ENCODE measurements around the gene EPAS1. TPM values are rescaled to one million over a fixed set of nuclear protein-coding genes. Genes with fewer than 3 reads are reported as not detected.

Gene EPAS1
- total RNA-seq, 6 donors from 2014 or later, result 440 to 1,878 (median 1,131) TPM

DNA sequence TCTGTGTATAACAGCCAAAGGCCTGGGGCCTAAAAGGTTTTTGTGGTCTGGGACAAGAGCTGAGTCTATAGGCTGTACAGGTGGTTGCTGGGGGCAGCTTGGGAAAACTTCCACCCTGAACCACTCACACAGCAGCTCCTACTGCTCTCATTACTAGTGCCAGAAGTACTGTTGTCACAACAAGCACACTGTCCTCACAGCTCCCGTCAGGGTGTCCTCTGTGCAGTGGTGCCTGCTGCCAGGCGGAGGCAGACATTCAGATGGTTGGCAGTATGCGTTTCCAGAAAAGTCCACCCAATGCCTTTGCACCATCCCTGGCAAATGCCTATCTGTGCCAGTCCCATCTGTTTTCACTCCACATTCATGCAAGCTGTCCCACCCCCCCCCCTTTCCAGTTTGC is 58.5 kb downstream of the EPAS1 start:
- 81 to 93% methylated on average over 2 to 3 of the region's 3 CpGs for WGBS, 2 donors
- no peak overlapping the region for H3K27ac ChIP-seq
- H3K4me1 ChIP-seq, result peaks cover 61 to 84% (median 68%) of the 10 kb centered on the region in 4 donors
- no peaks in the 10 kb centered on the region for H3K9me3 ChIP-seq
- DNase-seq (no peak), ATAC-seq (ENCODE audit: low FRiP score in 2 of 2) (no peak)
- peaks cover 37 to 97% (median 63%) of the 10 kb centered on the region in 4 donors for H3K36me3 ChIP-seq
- TF ChIP-seq POLR2A (IDR thresholded peaks at IDR 0.05) (no peak), EP300 (IDR thresholded peaks at IDR 0.05) (no peak), POLR2AphosphoS5 (IDR thresholded peaks at IDR 0.05) (no peak)
- TF ChIP-seq, protein P1, sequence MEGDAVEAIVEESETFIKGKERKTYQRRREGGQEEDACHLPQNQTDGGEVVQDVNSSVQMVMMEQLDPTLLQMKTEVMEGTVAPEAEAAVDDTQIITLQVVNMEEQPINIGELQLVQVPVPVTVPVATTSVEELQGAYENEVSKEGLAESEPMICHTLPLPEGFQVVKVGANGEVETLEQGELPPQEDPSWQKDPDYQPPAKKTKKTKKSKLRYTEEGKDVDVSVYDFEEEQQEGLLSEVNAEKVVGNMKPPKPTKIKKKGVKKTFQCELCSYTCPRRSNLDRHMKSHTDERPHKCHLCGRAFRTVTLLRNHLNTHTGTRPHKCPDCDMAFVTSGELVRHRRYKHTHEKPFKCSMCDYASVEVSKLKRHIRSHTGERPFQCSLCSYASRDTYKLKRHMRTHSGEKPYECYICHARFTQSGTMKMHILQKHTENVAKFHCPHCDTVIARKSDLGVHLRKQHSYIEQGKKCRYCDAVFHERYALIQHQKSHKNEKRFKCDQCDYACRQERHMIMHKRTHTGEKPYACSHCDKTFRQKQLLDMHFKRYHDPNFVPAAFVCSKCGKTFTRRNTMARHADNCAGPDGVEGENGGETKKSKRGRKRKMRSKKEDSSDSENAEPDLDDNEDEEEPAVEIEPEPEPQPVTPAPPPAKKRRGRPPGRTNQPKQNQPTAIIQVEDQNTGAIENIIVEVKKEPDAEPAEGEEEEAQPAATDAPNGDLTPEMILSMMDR (IDR thresholded peaks at IDR 0.05), result no peak
- no peak overlapping the region for H3K4me3 ChIP-seq
- H3K27me3 ChIP-seq, result no peaks in the 10 kb centered on the region

DNA sequence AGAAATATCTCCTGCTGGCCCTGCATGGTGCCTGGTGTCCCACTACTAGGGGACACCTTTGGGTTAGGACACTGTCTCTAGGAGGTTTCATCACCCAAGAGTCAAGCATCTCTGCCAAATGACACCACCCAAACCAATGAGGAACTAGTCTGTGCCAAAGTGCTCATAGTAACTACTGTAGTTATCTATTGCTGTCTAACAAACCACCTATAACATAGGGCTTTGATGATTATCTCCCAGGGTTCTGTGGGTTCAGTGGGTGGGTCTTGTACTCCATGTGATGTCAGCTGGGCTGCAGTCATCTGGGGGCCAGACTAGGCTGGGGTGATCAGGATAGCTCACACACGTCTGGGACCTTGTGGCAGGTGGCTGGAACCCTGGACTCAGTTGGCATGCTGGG is 59.8 kb downstream of the EPAS1 start:
- no peaks in the 10 kb centered on the region for H3K27me3 ChIP-seq
- H3K4me1 ChIP-seq, result peaks cover 61 to 84% (median 65%) of the 10 kb centered on the region in 4 donors
- TF ChIP-seq EP300 (IDR thresholded peaks at IDR 0.05) (no peak), POLR2A (IDR thresholded peaks at IDR 0.05) (no peak), POLR2AphosphoS5 (IDR thresholded peaks at IDR 0.05) (no peak)
- TF ChIP-seq, protein P1 (IDR thresholded peaks at IDR 0.05), result no peak
- H3K4me3 ChIP-seq, result no peak overlapping the region
- DNase-seq (no peak), ATAC-seq (ENCODE audit: low FRiP score in 2 of 2) (no peak)
- H3K36me3 ChIP-seq, result peaks cover 40 to 97% (median 64%) of the 10 kb centered on the region in 4 donors
- no peaks in the 10 kb centered on the region for H3K9me3 ChIP-seq
- 89% methylated on average over 1 of the region's 1 CpG; no CpG with 5 or more reads in 1 of the 2 donors for WGBS, 2 donors
- H3K27ac ChIP-seq, result peak overlapping the region in 2 of 4 donors; percentile 59 to 65

DNA sequence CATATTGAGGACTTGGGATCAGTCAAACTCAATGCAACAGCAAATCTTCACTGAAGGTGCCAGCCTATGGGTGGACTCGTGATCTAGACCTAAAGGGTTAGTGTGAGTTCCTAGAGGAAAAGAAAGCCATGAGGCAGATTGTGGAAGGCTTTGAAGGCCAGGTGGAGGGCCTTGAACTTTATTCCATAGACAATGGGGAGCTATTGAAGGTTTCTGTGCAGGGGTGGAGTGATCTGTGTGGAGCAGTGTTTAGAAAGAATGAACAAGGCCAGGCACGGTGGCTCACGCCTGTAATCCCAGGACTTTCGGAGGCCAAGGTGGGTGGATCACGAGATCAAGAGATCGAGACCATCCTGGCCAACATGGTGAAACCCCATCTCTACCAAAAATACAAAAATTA is 61.5 kb downstream of the EPAS1 start:
- Histone ChIP-seq H3K27ac (peak overlapping the region in 2 of 4 donors; percentile 0 to 65), H3K4me3 (no peak overlapping the region), H3K9me3 (no peaks in the 10 kb centered on the region), H3K36me3 (peaks cover 40 to 97% (median 64%) of the 10 kb centered on the region in 4 donors), H3K27me3 (no peaks in the 10 kb centered on the region), H3K4me1 (peaks cover 55 to 80% (median 61%) of the 10 kb centered on the region in 4 donors)
- ATAC-seq (ENCODE audit: low FRiP score in 2 of 2) (no peak), DNase-seq (no peak)
- WGBS, 2 donors, result 76 to 77% methylated on average over 6 of the region's 6 CpGs
- TF ChIP-seq EP300 (IDR thresholded peaks at IDR 0.05) (no peak), POLR2AphosphoS5 (IDR thresholded peaks at IDR 0.05) (no peak), POLR2A (IDR thresholded peaks at IDR 0.05) (no peak)
- TF ChIP-seq, protein P1 (IDR thresholded peaks at IDR 0.05), result no peak

DNA sequence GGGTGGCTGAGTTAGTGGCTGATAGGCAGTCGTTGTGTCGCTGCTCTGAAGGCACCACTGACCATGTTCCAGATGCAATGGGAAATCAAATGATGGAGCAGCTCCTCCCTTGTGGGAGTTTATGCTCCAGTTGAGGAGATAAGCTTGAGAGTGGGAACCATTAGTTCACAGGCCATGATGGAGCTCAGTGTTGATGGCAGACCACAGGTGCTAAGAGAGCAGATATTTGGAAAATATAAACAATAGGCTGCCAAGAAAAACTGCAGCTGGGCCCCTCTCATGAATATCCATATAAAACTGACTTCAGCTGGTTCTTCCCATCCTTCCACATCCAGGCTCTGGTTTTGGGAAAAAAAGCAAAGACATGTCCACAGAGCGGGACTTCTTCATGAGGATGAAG is 63.1 kb downstream of the EPAS1 start:
- Histone ChIP-seq H3K27ac (peak overlapping the region in 2 of 4 donors; percentile 41 to 43), H3K36me3 (peaks cover 40 to 95% (median 63%) of the 10 kb centered on the region in 4 donors), H3K4me3 (no peak overlapping the region), H3K4me1 (peaks cover 56 to 78% (median 59%) of the 10 kb centered on the region in 4 donors), H3K9me3 (no peaks in the 10 kb centered on the region), H3K27me3 (no peaks in the 10 kb centered on the region)
- TF ChIP-seq, protein P1 (IDR thresholded peaks at IDR 0.05), result no peak
- TF ChIP-seq POLR2AphosphoS5 (IDR thresholded peaks at IDR 0.05) (no peak), POLR2A (IDR thresholded peaks at IDR 0.05) (no peak), EP300 (IDR thresholded peaks at IDR 0.05) (no peak)
- ATAC-seq (ENCODE audit: low FRiP score in 2 of 2), result no peak
- no peak for DNase-seq
- WGBS, 2 donors, result 64 to 86% methylated on average over 3 of the region's 3 CpGs
